Mesenchymal stem cell (in vitro differentiated cells and primary cell): ENCODE measurements around the gene RABAC1.

Experiments used
- DNase-seq: peaks from one replicate; pipeline ENCODE4 v3.0.0-alpha.2; 2013
- H2AFZ ChIP-seq: one replicate; pipeline ENCODE4 v1.6.1; 2013; ENCODE audit warnings: low read depth, mild to moderate bottlenecking, control low read depth, inconsistent platforms, low read length, moderate library complexity
- H2AK5ac ChIP-seq: 2 replicates; pipeline ENCODE4 v1.6.1; 2013; ENCODE audit warnings: low read length, moderate library complexity, mild to moderate bottlenecking, inconsistent platforms; ENCODE audit not compliant: severe bottlenecking
- H2BK120ac ChIP-seq: one replicate; pipeline ENCODE4 v1.6.1; 2013; ENCODE audit warnings: low read depth, mild to moderate bottlenecking, inconsistent platforms, low read length, moderate library complexity
- H2BK12ac ChIP-seq, 2 experiments: one replicate each; pipeline ENCODE4 v1.6.1; 2013; ENCODE audit warnings: inconsistent platforms in 2 of 2, low read length in 2 of 2, mild to moderate bottlenecking in 2 of 2, moderate library complexity in 2 of 2, control low read depth in 1 of 2
- H2BK15ac ChIP-seq: one replicate; pipeline ENCODE4 v1.6.1; 2013; ENCODE audit warnings: mild to moderate bottlenecking, low read depth, inconsistent platforms; ENCODE audit not compliant: poor library complexity, severe bottlenecking
- H2BK5ac ChIP-seq: 2 replicates; pipeline ENCODE4 v1.6.1; 2013; ENCODE audit warnings: low read depth, mild to moderate bottlenecking, low read length, control low read depth, inconsistent platforms; ENCODE audit not compliant: poor library complexity, severe bottlenecking
- H3K14ac ChIP-seq, 2 experiments: one replicate each; pipeline ENCODE4 v1.6.1; 2013; ENCODE audit warnings: inconsistent platforms in 2 of 2, low read length in 2 of 2, control low read depth in 1 of 2, mild to moderate bottlenecking in 1 of 2, moderate library complexity in 1 of 2
- H3K18ac ChIP-seq, 2 experiments: one replicate each; pipeline ENCODE4 v1.6.1; 2013; ENCODE audit warnings: inconsistent platforms in 2 of 2, low read length in 2 of 2, control low read depth in 1 of 2, low read depth in 1 of 2, mild to moderate bottlenecking in 1 of 2
- H3K23ac ChIP-seq, 2 experiments: one replicate each; pipeline ENCODE4 v1.6.1; 2013; ENCODE audit warnings: inconsistent platforms in 2 of 2, low read length in 2 of 2, mild to moderate bottlenecking in 2 of 2, moderate library complexity in 2 of 2, control low read depth in 1 of 2
- H3K27ac ChIP-seq: 2 replicates; pipeline ENCODE4 v1.5.1; 2013; ENCODE audit warnings: mild to moderate bottlenecking, moderate library complexity, low read length, control low read depth, inconsistent platforms; ENCODE audit not compliant: poor library complexity, severe bottlenecking
- H3K27me3 ChIP-seq, 2 experiments: 2 replicates each; pipeline versions ENCODE4 v1.6.1 to v1.7.0; 2013; ENCODE audit warnings: low read length in 2 of 2, mild to moderate bottlenecking in 2 of 2, moderate library complexity in 2 of 2, control low read depth in 1 of 2, inconsistent platforms in 1 of 2; ENCODE audit not compliant: control insufficient read depth in 1 of 2, insufficient read depth in 1 of 2
- H3K36me3 ChIP-seq, 2 experiments: 2 replicates each; pipeline versions ENCODE4 v1.6.1 to v1.7.0; 2013; ENCODE audit warnings: low read length in 2 of 2, control low read depth in 1 of 2, inconsistent platforms in 1 of 2, low read depth in 1 of 2, mild to moderate bottlenecking in 1 of 2; ENCODE audit not compliant: insufficient read depth in 2 of 2, control insufficient read depth in 1 of 2
- H3K4ac ChIP-seq, 2 experiments: one replicate each; pipeline ENCODE4 v1.6.1; 2013; ENCODE audit warnings: inconsistent platforms in 2 of 2, low read length in 2 of 2, mild to moderate bottlenecking in 2 of 2, moderate library complexity in 2 of 2, control low read depth in 1 of 2, low read depth in 1 of 2
- H3K4me1 ChIP-seq: 2 replicates; pipeline ENCODE4 v1.6.1; 2013; ENCODE audit warnings: low read depth, low read length, control low read depth; ENCODE audit not compliant: control insufficient read depth, insufficient read depth
- H3K4me2 ChIP-seq: 2 replicates; pipeline ENCODE4 v1.6.1; 2013; ENCODE audit warnings: low read length, mild to moderate bottlenecking, inconsistent platforms; ENCODE audit not compliant: poor library complexity, severe bottlenecking
- H3K4me3 ChIP-seq, 2 experiments: 2 replicates each; pipeline versions ENCODE4 v1.5.1 to v1.7.0; 2013; ENCODE audit warnings: low read length in 2 of 2, mild to moderate bottlenecking in 2 of 2, control low read depth in 1 of 2, low read depth in 1 of 2; ENCODE audit not compliant: insufficient read depth in 1 of 2
- H3K79me1 ChIP-seq: replicated peaks from 2 replicates; pipeline ENCODE4 v1.6.1; 2013; ENCODE audit warnings: mild to moderate bottlenecking, control low read depth, low read length, inconsistent platforms; ENCODE audit not compliant: poor library complexity, severe bottlenecking
- H3K9ac ChIP-seq: 2 replicates; pipeline ENCODE4 v1.7.0; 2013; ENCODE audit warnings: mild to moderate bottlenecking, low read length, moderate library complexity
- H3K9me3 ChIP-seq: 2 replicates; pipeline ENCODE4 v1.7.0; 2013; ENCODE audit warnings: mild to moderate bottlenecking, low read length; ENCODE audit not compliant: control insufficient read depth
- H4K8ac ChIP-seq: one replicate; pipeline ENCODE4 v1.6.1; 2013; ENCODE audit warnings: inconsistent platforms, mild to moderate bottlenecking, low read length, moderate library complexity
- H4K91ac ChIP-seq: one replicate; pipeline ENCODE4 v1.6.1; 2013; ENCODE audit warnings: mild to moderate bottlenecking, low read length, inconsistent platforms
- WGBS: methylation state at CpG from one replicate; pipeline ENCODE4 v1.1.7; 2013; ENCODE audit warnings: mixed read lengths; 5-methylcytosine and 5-hydroxymethylcytosine counted together

RABAC1 gene

DNA sequence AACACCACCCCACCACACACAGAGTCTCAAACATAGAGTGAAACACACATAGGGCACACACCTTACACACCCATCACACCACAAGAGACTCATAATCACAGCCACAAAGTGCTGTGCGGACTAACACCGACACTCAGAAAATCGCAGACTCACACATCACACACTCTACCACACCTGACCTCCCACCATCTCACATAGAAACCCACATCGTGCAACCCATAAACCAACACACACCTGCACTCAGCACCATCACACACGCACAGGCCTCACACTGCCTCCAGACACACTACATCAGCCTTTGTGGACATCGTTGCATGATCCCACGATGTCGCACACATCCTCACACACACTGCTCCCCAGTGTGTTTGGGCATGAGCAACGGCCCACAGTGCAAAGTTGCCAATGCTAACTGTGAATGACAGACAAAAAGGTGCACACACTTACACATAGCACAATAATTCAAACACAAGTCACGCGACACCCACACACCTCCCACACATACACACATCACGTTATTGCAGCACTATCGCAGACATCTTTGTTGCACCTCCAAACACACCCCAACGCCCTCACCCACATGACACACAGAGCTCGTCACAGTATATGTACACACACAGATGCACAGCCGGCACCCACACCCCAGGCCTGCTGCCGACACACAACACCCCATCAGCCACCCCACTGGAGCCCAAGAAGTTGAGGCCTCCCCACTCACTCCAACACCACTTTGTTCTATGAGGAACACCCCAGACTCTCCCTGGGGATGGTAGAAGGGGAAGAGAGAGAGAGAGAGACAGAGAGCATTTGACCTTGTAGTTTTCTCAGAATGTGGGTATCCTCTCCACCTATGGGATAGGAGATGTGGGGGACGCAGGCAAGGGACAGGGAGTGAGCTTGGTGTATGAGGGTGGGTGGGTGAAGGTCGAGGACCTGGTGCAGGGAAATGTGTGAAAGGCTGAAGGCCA, 36.2 kb upstream of the RABAC1 start:
- Histone ChIP-seq H3K4me2 (no peak overlapping the region), H3K4ac (no peak overlapping the region), H3K4me3 (no peak overlapping the region), H3K9me3 (no peaks in the 10 kb centered on the region), H3K18ac (no peak overlapping the region), H3K27ac (no peak overlapping the region), H3K79me1 (no peaks in the 10 kb centered on the region), H3K27me3 (peaks cover 73 to 81% of the 10 kb centered on the region in 2 experiments), H3K14ac (no peak overlapping the region), H4K8ac (no peak overlapping the region), H2AK5ac (no peak overlapping the region), H2AFZ (no peak overlapping the region), H2BK120ac (no peak overlapping the region), H3K23ac (no peak overlapping the region), H2BK5ac (no peak overlapping the region), H4K91ac (no peak overlapping the region), H3K36me3 (no peaks in the 10 kb centered on the region), H3K9ac (no peak overlapping the region), H2BK12ac (no peak overlapping the region), H3K4me1 (peaks cover 18% of the 10 kb centered on the region), H2BK15ac (no peak overlapping the region)
- WGBS, result 80% methylated on average over 18 of the region's 19 CpGs
- DNase-seq, result no peak

DNA sequence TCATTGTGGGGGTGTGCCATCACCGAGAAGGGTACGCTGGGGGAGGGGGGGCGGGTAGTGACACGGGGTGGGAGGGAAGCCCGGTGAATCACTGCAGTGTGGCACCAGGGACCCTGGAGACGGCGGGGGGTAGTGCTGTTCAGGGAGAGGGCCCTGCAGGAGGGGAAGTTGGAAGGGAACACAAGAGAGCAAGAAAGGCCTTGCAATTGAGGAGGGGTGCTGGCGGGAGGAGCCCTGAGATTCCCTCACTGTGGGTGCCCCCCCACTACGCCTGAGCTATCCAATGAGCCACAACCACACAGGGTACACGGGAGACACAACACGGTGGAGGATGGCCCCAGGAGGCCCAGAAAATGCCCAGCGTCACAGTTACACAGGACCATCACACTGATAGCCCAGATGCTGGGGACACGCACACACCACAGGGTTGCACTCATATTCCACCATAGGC, 35.4 kb upstream of the RABAC1 start:
- Histone ChIP-seq H2BK12ac (no peak overlapping the region), H2AFZ (no peak overlapping the region), H3K23ac (no peak overlapping the region), H2AK5ac (no peak overlapping the region), H4K91ac (no peak overlapping the region), H3K36me3 (no peaks in the 10 kb centered on the region), H3K9ac (no peak overlapping the region), H3K4me2 (no peak overlapping the region), H3K4ac (no peak overlapping the region), H3K27me3 (peaks cover 71 to 80% of the 10 kb centered on the region in 2 experiments), H3K4me3 (no peak overlapping the region), H2BK120ac (no peak overlapping the region), H3K9me3 (no peaks in the 10 kb centered on the region), H3K4me1 (peaks cover 18% of the 10 kb centered on the region), H2BK5ac (no peak overlapping the region), H3K27ac (no peak overlapping the region), H3K18ac (no peak overlapping the region), H2BK15ac (no peak overlapping the region), H3K14ac (no peak overlapping the region), H4K8ac (no peak overlapping the region), H3K79me1 (no peaks in the 10 kb centered on the region)
- WGBS, result 29% methylated on average over 11 of the region's 13 CpGs
- DNase-seq, result no peak

DNA sequence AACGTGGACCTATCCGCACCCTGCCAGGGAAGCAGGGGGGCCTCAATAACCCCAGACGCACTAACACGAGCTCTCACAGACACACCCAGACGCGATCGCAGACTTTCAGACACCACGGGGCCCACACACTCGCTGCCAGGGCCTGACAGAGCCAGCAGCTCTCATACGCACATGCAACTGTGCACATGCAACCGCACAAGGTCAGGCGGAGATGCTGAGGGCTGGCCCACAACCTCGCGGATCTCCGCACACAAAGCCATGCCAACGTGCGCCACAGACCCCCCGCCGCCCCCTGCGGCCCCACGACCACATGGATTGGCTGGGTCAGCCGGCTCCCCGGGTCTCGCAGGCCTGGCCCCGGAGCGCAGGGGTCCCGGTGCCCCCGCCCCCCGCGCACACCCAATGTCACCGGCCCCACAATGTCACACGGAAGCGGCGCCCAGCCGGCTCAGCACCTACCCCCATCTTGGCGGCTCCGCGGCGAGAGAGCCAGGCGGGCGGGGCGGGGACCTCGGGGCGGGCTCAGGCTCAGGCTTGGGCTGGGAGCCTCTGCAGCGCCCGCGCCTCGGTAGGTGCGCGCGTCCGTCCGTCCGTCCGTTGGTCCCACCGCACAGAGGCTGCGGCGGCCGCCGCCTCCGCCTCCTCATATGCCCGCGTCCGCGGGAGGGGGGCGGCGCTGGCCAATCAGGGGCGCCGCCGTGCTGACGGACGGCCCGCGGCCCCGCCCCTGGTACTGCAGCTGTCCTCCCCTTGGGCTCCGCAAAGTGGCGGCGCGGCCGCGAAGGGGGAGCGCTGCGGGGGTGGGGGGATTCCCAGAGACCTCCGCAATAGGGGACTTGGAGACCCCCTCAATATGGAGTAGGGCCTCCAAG, 34.7 kb upstream of the RABAC1 start, which contains the start of gene ATP1A3:
Gene ATP1A3, minus strand, starts transcription at position 619 of the 872 bp plus-strand sequence. Its CDS starts 154 bp downstream, at position 465.
- Histone ChIP-seq H3K27ac (no peak within 1 kb of the TSS), H2AK5ac (no peak within 1 kb of the TSS), H3K4me2 (peak within 1 kb of the TSS; percentile 75), H3K79me1 (no peaks in the 10 kb centered on the region), H2BK15ac (no peak within 1 kb of the TSS), H3K23ac (no peak within 1 kb of the TSS), H2AFZ (no peak within 1 kb of the TSS), H3K27me3 (peaks cover 68 to 78% of the 10 kb centered on the region in 2 experiments), H3K9ac (no peak within 1 kb of the TSS), H3K9me3 (no peaks in the 10 kb centered on the region), H3K4me1 (peaks cover 16% of the 10 kb centered on the region), H3K4me3 (peak within 1 kb of the TSS; percentile 38 to 49), H2BK5ac (no peak within 1 kb of the TSS), H3K14ac (no peak within 1 kb of the TSS), H3K18ac (no peak within 1 kb of the TSS), H2BK12ac (no peak within 1 kb of the TSS), H3K4ac (no peak within 1 kb of the TSS), H4K8ac (no peak within 1 kb of the TSS), H2BK120ac (no peak within 1 kb of the TSS), H3K36me3 (no peaks in the 10 kb centered on the region), H4K91ac (no peak within 1 kb of the TSS)
- peak; percentile 33 for DNase-seq
- WGBS, result 2% methylated on average over 71 of the region's 84 CpGs
